ENCODE results near the gene SFMBT1. TPM values are rescaled to one million over a fixed set of nuclear protein-coding genes. Genes with fewer than 3 reads are reported as not detected.

The SFMBT1 gene
- total and polyA plus RNA-seq, 2 of the 8 experiments (the other 6 are each of a cell fraction or from before 2014, with no cell fraction given): 8.1 to 16.8 TPM

GRCh38 chr3:52891164-52891563, 154.7 kb downstream of the SFMBT1 start:
- CTCF ChIA-PET (ENCODE audit: partially characterized antibody): interaction anchor here (2.3 kb wide), 1 partner anchor 12 kb away, joined by 7 read pairs; no protein-coding TSS in a partner anchor
- H3K9me3 ChIP-seq (ENCODE audit: insufficient read depth in 2 of 2, low read depth in 1 of 2, low read length in 1 of 2): no peaks in the 10 kb centered on the region
- 88% methylated on average over 9 of the region's 9 CpGs; no CpG with 5 or more reads in 1 of the 2 experiments for WGBS, 2 experiments (ENCODE audit: extremely low coverage in 1 of 2, insufficient coverage in 1 of 2, insufficient read length in 1 of 2, insufficient replicate concordance in 2 of 2, low coverage in 1 of 2, low lambda C conversion rate in 2 of 2, missing lambda C conversion rate in 1 of 2)

More at GRCh38 chr3:52891164-52891563, 154.7 kb downstream of the SFMBT1 start:
- no peak for FAIRE-seq
- Histone ChIP-seq H4K91ac (replicated peaks; ENCODE audit: insufficient read length, low read length) (no peak overlapping the region), H3K14ac (ENCODE audit: insufficient read length) (no peak overlapping the region), H4K5ac (ENCODE audit: insufficient read length, low read depth, low read length) (no peak overlapping the region), H3K27ac (ENCODE audit: low read depth, low read length) (no peak overlapping the region), H3K4me2 (ENCODE audit: insufficient read depth in 1 of 2, low read depth in 2 of 2, low read length in 2 of 2) (no peak overlapping the region), H3K79me2 (ENCODE audit: control insufficient read depth in 1 of 2, insufficient read depth in 2 of 2, low read length in 2 of 2) (peaks cover 0 to 37% of the 10 kb centered on the region in 2 experiments; a peak in 2 of 4 replicates), H4K8ac (ENCODE audit: extremely low read depth, insufficient read depth, low read length) (no peak overlapping the region), H2BK120ac (replicated peaks; ENCODE audit: low read depth, low read length) (no peak overlapping the region), H3K27me3 (replicated peaks in 1 of 4; ENCODE audit: control insufficient read depth in 3 of 4, extremely low read depth in 1 of 4, insufficient read depth in 3 of 4, low read length in 3 of 4) (no peaks in the 10 kb centered on the region), H3K18ac (ENCODE audit: extremely low read depth, low read length) (no peak overlapping the region), H3K23ac (ENCODE audit: insufficient read length) (no peak overlapping the region), H3K4me3 (ENCODE audit: extremely low read depth in 1 of 4, insufficient read depth in 2 of 4, low read depth in 3 of 4, low read length in 4 of 4) (no peak overlapping the region), H4K20me1 (replicated peaks in 1 of 2; ENCODE audit: control insufficient read depth in 1 of 2, insufficient read depth in 2 of 2, low read length in 2 of 2) (peaks cover 1 to 9% of the 10 kb centered on the region in 2 experiments), H3K56ac (replicated peaks; ENCODE audit: insufficient read length, low read depth, low read length) (no peak overlapping the region), H3K9ac (replicated peaks in 1 of 4; ENCODE audit: extremely low read depth in 1 of 4, low read depth in 3 of 4, low read length in 3 of 4) (no peak overlapping the region), H2BK15ac (ENCODE audit: low read length) (no peak overlapping the region), H2AK5ac (ENCODE audit: low read depth, low read length) (no peak overlapping the region), H3K36me3 (ENCODE audit: control insufficient read depth in 2 of 4, insufficient read depth in 4 of 4, low read length in 3 of 4) (0 out of 8 replicates have a peak, but pooled peaks cover 0 to 2% (median 0%) of the 10 kb centered on the region in 4 experiments), H3K23me2 (ENCODE audit: low read depth, low read length) (no peaks in the 10 kb centered on the region), H3K4ac (replicated peaks; ENCODE audit: insufficient read length, low read depth, low read length) (no peak overlapping the region), H2BK20ac (ENCODE audit: low read length) (no peak overlapping the region), H2AFZ (ENCODE audit: low read length) (no peak overlapping the region), H3K4me1 (replicated peaks in 1 of 4; ENCODE audit: control insufficient read depth in 3 of 4, insufficient read depth in 4 of 4, low read length in 3 of 4) (peaks cover 0 to 3% (median 1%) of the 10 kb centered on the region in 4 experiments; a peak in 2 of 7 replicates), H2BK12ac (ENCODE audit: low read depth, low read length) (no peak overlapping the region), H3K79me1 (ENCODE audit: low read depth, low read length) (peaks cover 2% of the 10 kb centered on the region; the same call in 1 of the 2 replicates), H2BK5ac (ENCODE audit: low read depth, low read length) (no peak overlapping the region)
- TF ChIP-seq CEBPB (IDR thresholded peaks at IDR 0.05; ENCODE audit: low read depth, low read length) (no peak), KDM5A (IDR thresholded peaks at IDR 0.05; ENCODE audit: low read length) (no peak), KDM1A (IDR thresholded peaks at IDR 0.05; ENCODE audit: borderline replicate concordance, low read length) (no peak), SUZ12 (IDR thresholded peaks at IDR 0.05; ENCODE audit: low read length) (no peak), TEAD4 (IDR thresholded peaks at IDR 0.05; ENCODE audit: low read depth, low read length) (no peak), GABPA (IDR thresholded peaks at IDR 0.05; ENCODE audit: borderline replicate concordance, insufficient read depth, low read length) (no peak), CBX5 (IDR thresholded peaks at IDR 0.05; ENCODE audit: low read depth, low read length) (no peak), ASH2L (IDR thresholded peaks at IDR 0.05; ENCODE audit: low read length) (no peak)
- POLR2A ChIA-PET (ENCODE audit: partially characterized antibody): no interaction called here
- no peak for DNase-seq (ENCODE audit: low read depth in 1 of 2, low spot score in 2 of 2)
